ENCODE data around the gene TMEM245. TPM values are rescaled to one million over a fixed set of nuclear protein-coding genes. Genes with fewer than 3 reads are reported as not detected.

The TMEM245 gene
- polyA plus RNA-seq, 3 donors = 6.9 to 11.3 (median 9.7) TPM

DNA sequence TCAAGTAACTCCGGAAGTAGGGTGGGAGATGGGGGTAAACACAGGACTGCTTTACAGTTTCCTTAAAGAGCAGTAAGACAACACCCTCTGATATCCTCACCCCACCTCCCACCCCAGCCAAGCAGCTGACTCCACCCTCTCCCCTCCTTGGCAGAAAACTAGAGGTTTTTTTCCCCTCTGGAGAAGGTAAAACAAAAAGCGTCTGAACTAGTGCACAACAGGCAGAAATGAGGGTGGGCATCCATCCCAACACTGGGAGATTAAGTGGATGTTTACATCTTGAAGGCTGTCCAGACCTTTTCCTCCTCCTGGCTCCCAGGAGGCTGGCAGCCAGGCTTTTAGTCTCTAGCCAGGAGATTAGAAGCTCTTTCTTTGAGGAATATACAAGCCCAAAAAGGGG lies 92.6 kb downstream of the TMEM245 start:
- H3K27ac ChIP-seq (ENCODE audit: low read depth in 1 of 2, low read length in 2 of 2) = no peak overlapping the region
- intact Hi-C loops (cut with micrococcal nuclease) = no loop called here
- no peaks in the 10 kb centered on the region for H3K27me3 ChIP-seq (ENCODE audit: control insufficient read depth in 2 of 2, insufficient read depth in 2 of 2, low read length in 2 of 2)
- no peaks in the 10 kb centered on the region for H3K9me3 ChIP-seq (replicated peaks in 1 of 2; ENCODE audit: control insufficient read depth in 1 of 2, insufficient read depth in 1 of 2, low read length in 2 of 2)
- no peaks in the 10 kb centered on the region for H3K9me3 Mint-ChIP-seq
- peaks cover 3 to 80% of the 10 kb centered on the region in 2 donors for H3K36me3 ChIP-seq (replicated peaks in 1 of 2; ENCODE audit: control insufficient read depth in 1 of 2, insufficient read depth in 2 of 2, low read length in 2 of 2)
- no peaks in the 10 kb centered on the region for H3K79me2 ChIP-seq (ENCODE audit: insufficient read depth, low read length)
- no peak overlapping the region for H3K4me2 ChIP-seq (replicated peaks; ENCODE audit: extremely low read depth, low read length, poor library complexity, severe bottlenecking)
- TF ChIP-seq, protein P1, sequence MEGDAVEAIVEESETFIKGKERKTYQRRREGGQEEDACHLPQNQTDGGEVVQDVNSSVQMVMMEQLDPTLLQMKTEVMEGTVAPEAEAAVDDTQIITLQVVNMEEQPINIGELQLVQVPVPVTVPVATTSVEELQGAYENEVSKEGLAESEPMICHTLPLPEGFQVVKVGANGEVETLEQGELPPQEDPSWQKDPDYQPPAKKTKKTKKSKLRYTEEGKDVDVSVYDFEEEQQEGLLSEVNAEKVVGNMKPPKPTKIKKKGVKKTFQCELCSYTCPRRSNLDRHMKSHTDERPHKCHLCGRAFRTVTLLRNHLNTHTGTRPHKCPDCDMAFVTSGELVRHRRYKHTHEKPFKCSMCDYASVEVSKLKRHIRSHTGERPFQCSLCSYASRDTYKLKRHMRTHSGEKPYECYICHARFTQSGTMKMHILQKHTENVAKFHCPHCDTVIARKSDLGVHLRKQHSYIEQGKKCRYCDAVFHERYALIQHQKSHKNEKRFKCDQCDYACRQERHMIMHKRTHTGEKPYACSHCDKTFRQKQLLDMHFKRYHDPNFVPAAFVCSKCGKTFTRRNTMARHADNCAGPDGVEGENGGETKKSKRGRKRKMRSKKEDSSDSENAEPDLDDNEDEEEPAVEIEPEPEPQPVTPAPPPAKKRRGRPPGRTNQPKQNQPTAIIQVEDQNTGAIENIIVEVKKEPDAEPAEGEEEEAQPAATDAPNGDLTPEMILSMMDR (IDR thresholded peaks at IDR 0.05) = no peak
- H3K9ac ChIP-seq (ENCODE audit: insufficient read depth, low read length, poor library complexity, severe bottlenecking) = no peak overlapping the region
- H3K4me1 ChIP-seq (ENCODE audit: control insufficient read depth in 1 of 2, insufficient read depth in 2 of 2, low read length in 2 of 2) = no peaks in the 10 kb centered on the region
- peaks cover 43 to 44% of the 10 kb centered on the region in 2 donors for H3K36me3 Mint-ChIP-seq
- DNase-seq = no peak
- no peaks in the 10 kb centered on the region for H3K4me1 Mint-ChIP-seq
- no CpG with 5 or more reads among the region's 2 CpGs for WGBS (ENCODE audit: insufficient coverage)
- no peaks in the 10 kb centered on the region for H4K20me1 ChIP-seq (ENCODE audit: insufficient read depth, low read length)
- no peak overlapping the region for H3K4me3 ChIP-seq (replicated peaks in 1 of 3; ENCODE audit: low read depth in 2 of 3, low read length in 3 of 3)
- no peaks in the 10 kb centered on the region for H3K27me3 Mint-ChIP-seq (ENCODE audit: low read depth in 3 of 3)
- H3K4me3 Mint-ChIP-seq = no peak overlapping the region
- no peak overlapping the region for H3K27ac Mint-ChIP-seq
- no peak overlapping the region for H2AFZ ChIP-seq (ENCODE audit: insufficient read depth, low read depth, low read length, poor library complexity, severe bottlenecking)

DNA sequence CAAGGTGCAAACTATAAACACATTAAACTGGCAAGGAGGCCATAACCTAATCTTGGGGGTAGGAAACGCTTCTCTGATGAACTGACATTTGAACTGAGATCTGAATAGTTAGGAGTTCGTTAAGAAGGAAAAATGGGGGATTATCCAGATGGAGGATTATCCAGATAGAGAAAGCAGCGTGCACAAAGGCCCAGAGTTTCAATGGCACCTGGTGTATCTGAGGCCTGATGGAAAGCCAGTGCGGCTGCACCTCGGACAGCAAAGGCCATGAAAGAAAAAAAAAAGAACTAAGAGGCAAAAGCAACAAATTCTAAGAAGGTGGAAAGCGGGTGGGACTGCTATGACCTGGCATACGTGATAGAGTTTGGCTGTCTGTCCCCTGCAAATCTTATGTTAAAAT lies 93.4 kb downstream of the TMEM245 start:
- WGBS (ENCODE audit: insufficient coverage) = 95% methylated on average over 7 of the region's 7 CpGs
- Histone ChIP-seq H3K4me1 (ENCODE audit: control insufficient read depth in 1 of 2, insufficient read depth in 2 of 2, low read length in 2 of 2) (no peaks in the 10 kb centered on the region), H3K27me3 (ENCODE audit: control insufficient read depth in 2 of 2, insufficient read depth in 2 of 2, low read length in 2 of 2) (no peaks in the 10 kb centered on the region), H3K9me3 (replicated peaks in 1 of 2; ENCODE audit: control insufficient read depth in 1 of 2, insufficient read depth in 1 of 2, low read length in 2 of 2) (no peaks in the 10 kb centered on the region), H3K4me2 (replicated peaks; ENCODE audit: extremely low read depth, low read length, poor library complexity, severe bottlenecking) (no peak overlapping the region), H4K20me1 (ENCODE audit: insufficient read depth, low read length) (no peaks in the 10 kb centered on the region), H3K36me3 (replicated peaks in 1 of 2; ENCODE audit: control insufficient read depth in 1 of 2, insufficient read depth in 2 of 2, low read length in 2 of 2) (peaks cover 3 to 73% of the 10 kb centered on the region in 2 donors), H3K27ac (ENCODE audit: low read depth in 1 of 2, low read length in 2 of 2) (no peak overlapping the region), H3K79me2 (ENCODE audit: insufficient read depth, low read length) (no peaks in the 10 kb centered on the region), H3K9ac (ENCODE audit: insufficient read depth, low read length, poor library complexity, severe bottlenecking) (no peak overlapping the region), H2AFZ (ENCODE audit: insufficient read depth, low read depth, low read length, poor library complexity, severe bottlenecking) (no peak overlapping the region), H3K4me3 (replicated peaks in 1 of 3; ENCODE audit: low read depth in 2 of 3, low read length in 3 of 3) (no peak overlapping the region)
- H3K4me3 Mint-ChIP-seq = no peak overlapping the region
- H3K27ac Mint-ChIP-seq = peak overlapping the region in 2 of 7 donors; percentile 8 to 38
- no peaks in the 10 kb centered on the region for H3K9me3 Mint-ChIP-seq
- TF ChIP-seq, protein P1 (IDR thresholded peaks at IDR 0.05) = no peak
- no peak for DNase-seq
- no peaks in the 10 kb centered on the region for H3K27me3 Mint-ChIP-seq (ENCODE audit: low read depth in 3 of 3)
- H3K36me3 Mint-ChIP-seq = peaks cover 39 to 42% of the 10 kb centered on the region in 2 donors
- intact Hi-C loops (cut with micrococcal nuclease) = no loop called here
- H3K4me1 Mint-ChIP-seq = no peaks in the 10 kb centered on the region

Measured in CD14-positive monocyte (primary cell).